ENCODE measurements around the gene SLC44A4.

SLC44A4 gene

GRCh38 chr6:31900917-31901414, 22.2 kb upstream of the SLC44A4 start:
- DNase-seq = no peak

GRCh38 chr6:31899882-31900722, 21.3 kb upstream of the SLC44A4 start:
- DNase-seq = no peak

GRCh38 chr6:31899215-31899614, 20.4 kb upstream of the SLC44A4 start:
- DNase-seq = no peak

GRCh38 chr6:31898383-31899011, 19.7 kb upstream of the SLC44A4 start:
- peak; percentile 69 for DNase-seq

GRCh38 chr6:31897612-31898382, 19.0 kb upstream of the SLC44A4 start, which contains the start of gene EHMT2:
EHMT2 (minus strand) TSS chr6:31897698; CDS start chr6:31897677, 21 bp downstream.
- peak; percentile 81 for DNase-seq

GRCh38 chr6:31896856-31897611, 18.2 kb upstream of the SLC44A4 start:
- no peak for DNase-seq

GRCh38 chr6:31896493-31896855, 17.7 kb upstream of the SLC44A4 start:
- DNase-seq = no peak

- DNase-seq = no peak
These were observed 14.0 kb upstream of the SLC44A4 start for GRCh38 chr6:31892821-31893220.

- no peak for DNase-seq
These were observed 10.7 kb upstream of the SLC44A4 start for GRCh38 chr6:31889331-31889972.

- no peak for DNase-seq
These were observed 9.8 kb upstream of the SLC44A4 start for GRCh38 chr6:31888276-31889258.

- no peak for DNase-seq
These were observed 8.6 kb upstream of the SLC44A4 start for GRCh38 chr6:31887173-31888007.

GRCh38 chr6:31886541-31886991, 7.8 kb upstream of the SLC44A4 start:
- no peak for DNase-seq

- no peak for DNase-seq
These were observed 5.8 kb upstream of the SLC44A4 start for GRCh38 chr6:31884528-31885035.

GRCh38 chr6:31883676-31884075, 4.9 kb upstream of the SLC44A4 start:
- no peak for DNase-seq

GRCh38 chr6:31882344-31882743, 3.5 kb upstream of the SLC44A4 start:
- no peak for DNase-seq

GRCh38 chr6:31881136-31881859, 2.5 kb upstream of the SLC44A4 start:
- DNase-seq = no peak

- DNase-seq = no peak
These were observed 1.8 kb upstream of the SLC44A4 start for GRCh38 chr6:31880616-31881015.

- DNase-seq = no peak
These were observed 1.1 kb upstream of the SLC44A4 start for GRCh38 chr6:31879901-31880300.

- no peak for DNase-seq
These were observed 346 bp upstream of the SLC44A4 start for GRCh38 chr6:31879143-31879542.
